WTC11 (cell line): ENCODE results near the gene FANCC. TPM values are rescaled to one million over a fixed set of nuclear protein-coding genes. Genes with fewer than 3 reads are reported as not detected.

Source experiments
- ATAC-seq: fragments of 200-7000 bp; cut with Tn5 transposase; 2 replicates; pipeline ENCODE4 v1.10.0; 2021; ENCODE audit warnings: mild to moderate bottlenecking, moderate library complexity
- CTCF ChIA-PET: fragments of 300-600 bp; sonication (Branson Sonifier 250); formaldehyde crosslinking; loops from one replicate; lab custom pipeline; 2021; ENCODE audit warnings: antibody characterized with exemption; lab: Charles Lee
- POLR2A ChIA-PET: fragments of 350-600 bp; sonication (Branson Sonifier 250); formaldehyde crosslinking; loops from one replicate; lab custom pipeline; 2021; ENCODE audit warnings: antibody characterized with exemption; lab: Charles Lee
- DNase-seq: peaks from one replicate; pipeline ENCODE4 v3.0.0; 2021; ENCODE audit warnings: low spot score
- H3K27ac Mint-ChIP-seq: 2 replicates; pipeline ENCODE4 v1.8.0; 2021; ENCODE audit warnings: mixed read lengths
- H3K27me3 Mint-ChIP-seq: 2 replicates; pipeline ENCODE4 v1.8.0; 2021; ENCODE audit warnings: low read depth, mild to moderate bottlenecking, moderate library complexity, mixed read lengths
- H3K36me3 Mint-ChIP-seq: 2 replicates; pipeline ENCODE4 v1.8.0; 2021; ENCODE audit warnings: mixed read lengths
- H3K4me1 Mint-ChIP-seq: 2 replicates; pipeline ENCODE4 v1.8.0; 2022; ENCODE audit warnings: mixed read lengths
- H3K4me3 Mint-ChIP-seq: 2 replicates; pipeline ENCODE4 v1.8.0; 2021; ENCODE audit warnings: mild to moderate bottlenecking, moderate library complexity, mixed read lengths
- H3K9me3 Mint-ChIP-seq: 2 replicates; pipeline ENCODE4 v1.8.0; 2021; ENCODE audit warnings: mixed read lengths
- ETV6 ChIP-seq: sonication (generic); formaldehyde crosslinking; IDR thresholded peaks from 2 replicates; pipeline ENCODE4 v1.8.1; 2022; ENCODE audit warnings: mild to moderate bottlenecking, missing genetic modification reagents
- IRF2 ChIP-seq: sonication (generic); formaldehyde crosslinking; IDR thresholded peaks from 2 replicates; pipeline ENCODE4 v1.8.0; 2022; ENCODE audit warnings: low read depth, missing genetic modification reagents, borderline replicate concordance
- KAT7 ChIP-seq: sonication (generic); formaldehyde crosslinking; IDR thresholded peaks from 2 replicates; pipeline ENCODE4 v1.8.1; 2023; ENCODE audit warnings: missing genetic modification reagents, mild to moderate bottlenecking, borderline replicate concordance
- NFE2L1 ChIP-seq: sonication (generic); formaldehyde crosslinking; IDR thresholded peaks from 2 replicates; pipeline ENCODE4 v1.8.1; 2023; ENCODE audit warnings: missing genetic modification reagents
- SMAD4 ChIP-seq: sonication (generic); formaldehyde crosslinking; IDR thresholded peaks from 2 replicates; pipeline ENCODE4 v1.8.0; 2022; ENCODE audit warnings: mild to moderate bottlenecking, missing genetic modification reagents
- ZNF263 ChIP-seq: sonication (generic); formaldehyde crosslinking; IDR thresholded peaks from 2 replicates; pipeline ENCODE4 v1.8.1; 2022; ENCODE audit warnings: low read depth, mild to moderate bottlenecking, moderate library complexity, missing genetic modification reagents
- ZNF396 ChIP-seq: fragments of 250-450 bp; sonication (Bioruptor Pico); IDR thresholded peaks from 2 replicates; pipeline ENCODE4 v1.8.0; 2021; ENCODE audit warnings: mild to moderate bottlenecking, moderate library complexity, borderline replicate concordance
- total RNA-seq: library from RNA; stranded (reverse); gene quantifications from 3 replicates; pipeline ENCODE4 v1.2.3, GENCODE V29; 2021
- TF ChIP-seq, protein P1 (sequence below): sonication (generic); formaldehyde crosslinking; IDR thresholded peaks from 2 replicates; pipeline ENCODE4 v1.8.0; 2022; ENCODE audit warnings: mild to moderate bottlenecking, missing genetic modification reagents
- TF ChIP-seq, protein P2 (sequence below): sonication (generic); formaldehyde crosslinking; IDR thresholded peaks from 2 replicates; pipeline ENCODE4 v1.8.1; 2023; ENCODE audit warnings: mild to moderate bottlenecking, missing genetic modification reagents, moderate library complexity
- TF ChIP-seq, protein P3 (sequence below): sonication (generic); formaldehyde crosslinking; IDR thresholded peaks from 2 replicates; pipeline ENCODE4 v1.8.1; 2022; ENCODE audit warnings: mild to moderate bottlenecking, moderate library complexity, missing genetic modification reagents
- TF ChIP-seq, protein P4 (sequence below): fragments of 250-450 bp; sonication (Bioruptor Pico); IDR thresholded peaks from 2 replicates; pipeline ENCODE4 v1.9.0; 2021; ENCODE audit warnings: mild to moderate bottlenecking
- TF ChIP-seq, protein P5 (sequence below): sonication (generic); formaldehyde crosslinking; IDR thresholded peaks from 2 replicates; pipeline ENCODE4 v1.8.1; 2023; ENCODE audit warnings: mild to moderate bottlenecking, missing genetic modification reagents, moderate library complexity
- TF ChIP-seq, protein P6 (sequence below): sonication (generic); formaldehyde crosslinking; IDR thresholded peaks from 2 replicates; pipeline ENCODE4 v1.8.0; 2023; ENCODE audit warnings: missing genetic modification reagents
- TF ChIP-seq, protein P7 (sequence below): fragments of 200-600 bp; IDR thresholded peaks from 2 replicates; pipeline ENCODE4 v1.8.0; 2022; ENCODE audit warnings: antibody characterized with exemption
- TF ChIP-seq, protein P8 (sequence below): fragments of 250-450 bp; sonication (Bioruptor Pico); IDR thresholded peaks from 2 replicates; pipeline ENCODE4 v2.1.2; 2022; ENCODE audit warnings: mild to moderate bottlenecking, moderate library complexity

Gene FANCC
- total RNA-seq, 1 experiment from 2014 or later = 10.9 TPM

DNA sequence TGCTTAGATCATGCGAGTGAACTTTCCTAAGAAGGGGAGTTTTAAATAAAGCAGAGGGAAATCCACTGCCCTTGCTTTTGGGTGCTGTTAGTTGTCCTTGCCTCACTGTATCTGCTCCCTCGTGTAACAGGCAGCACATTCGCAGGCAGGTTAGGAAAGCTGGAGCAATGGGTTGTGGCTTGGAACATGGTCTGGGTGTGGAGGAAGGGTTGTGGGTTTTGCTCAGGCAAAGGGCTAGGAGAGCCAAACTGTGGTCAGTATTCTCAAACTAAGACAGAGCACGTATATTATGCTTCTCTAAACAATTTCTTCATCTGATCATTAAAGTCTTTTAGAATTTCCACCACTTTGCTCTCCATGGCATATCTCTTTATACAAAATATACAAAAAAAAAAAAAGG, 135.7 kb downstream of the FANCC start:
- ChIA-PET POLR2A (no interaction called here), CTCF (interaction anchor here (0.8 kb wide), 1 partner anchor 14 kb away, joined by 4 read pairs; no protein-coding TSS in a partner anchor)
- H3K36me3 Mint-ChIP-seq = no peaks in the 10 kb centered on the region
- H3K27ac Mint-ChIP-seq = no peak overlapping the region
- H3K9me3 Mint-ChIP-seq = no peaks in the 10 kb centered on the region
- DNase-seq (no peak), ATAC-seq (no peak)
- peaks cover 19% of the 10 kb centered on the region for H3K4me1 Mint-ChIP-seq
- no peaks in the 10 kb centered on the region for H3K27me3 Mint-ChIP-seq
- TF ChIP-seq, protein P1, sequence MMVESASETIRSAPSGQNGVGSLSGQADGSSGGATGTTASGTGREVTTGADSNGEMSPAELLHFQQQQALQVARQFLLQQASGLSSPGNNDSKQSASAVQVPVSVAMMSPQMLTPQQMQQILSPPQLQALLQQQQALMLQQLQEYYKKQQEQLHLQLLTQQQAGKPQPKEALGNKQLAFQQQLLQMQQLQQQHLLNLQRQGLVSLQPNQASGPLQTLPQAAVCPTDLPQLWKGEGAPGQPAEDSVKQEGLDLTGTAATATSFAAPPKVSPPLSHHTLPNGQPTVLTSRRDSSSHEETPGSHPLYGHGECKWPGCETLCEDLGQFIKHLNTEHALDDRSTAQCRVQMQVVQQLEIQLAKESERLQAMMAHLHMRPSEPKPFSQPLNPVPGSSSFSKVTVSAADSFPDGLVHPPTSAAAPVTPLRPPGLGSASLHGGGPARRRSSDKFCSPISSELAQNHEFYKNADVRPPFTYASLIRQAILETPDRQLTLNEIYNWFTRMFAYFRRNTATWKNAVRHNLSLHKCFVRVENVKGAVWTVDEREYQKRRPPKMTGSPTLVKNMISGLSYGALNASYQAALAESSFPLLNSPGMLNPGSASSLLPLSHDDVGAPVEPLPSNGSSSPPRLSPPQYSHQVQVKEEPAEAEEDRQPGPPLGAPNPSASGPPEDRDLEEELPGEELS (CRISPR knock-in tag) = no peak
- no peak for TF ChIP-seq IRF2 (CRISPR knock-in tag)
- TF ChIP-seq KAT7 (CRISPR knock-in tag) = no peak
- TF ChIP-seq SMAD4 (CRISPR knock-in tag) = no peak
- TF ChIP-seq ZNF396 (CRISPR knock-in tag) = no peak
- no peak for TF ChIP-seq NFE2L1 (CRISPR knock-in tag)
- TF ChIP-seq, protein P2, sequence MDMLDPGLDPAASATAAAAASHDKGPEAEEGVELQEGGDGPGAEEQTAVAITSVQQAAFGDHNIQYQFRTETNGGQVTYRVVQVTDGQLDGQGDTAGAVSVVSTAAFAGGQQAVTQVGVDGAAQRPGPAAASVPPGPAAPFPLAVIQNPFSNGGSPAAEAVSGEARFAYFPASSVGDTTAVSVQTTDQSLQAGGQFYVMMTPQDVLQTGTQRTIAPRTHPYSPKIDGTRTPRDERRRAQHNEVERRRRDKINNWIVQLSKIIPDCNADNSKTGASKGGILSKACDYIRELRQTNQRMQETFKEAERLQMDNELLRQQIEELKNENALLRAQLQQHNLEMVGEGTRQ (CRISPR knock-in tag) = no peak
- TF ChIP-seq, protein P3, sequence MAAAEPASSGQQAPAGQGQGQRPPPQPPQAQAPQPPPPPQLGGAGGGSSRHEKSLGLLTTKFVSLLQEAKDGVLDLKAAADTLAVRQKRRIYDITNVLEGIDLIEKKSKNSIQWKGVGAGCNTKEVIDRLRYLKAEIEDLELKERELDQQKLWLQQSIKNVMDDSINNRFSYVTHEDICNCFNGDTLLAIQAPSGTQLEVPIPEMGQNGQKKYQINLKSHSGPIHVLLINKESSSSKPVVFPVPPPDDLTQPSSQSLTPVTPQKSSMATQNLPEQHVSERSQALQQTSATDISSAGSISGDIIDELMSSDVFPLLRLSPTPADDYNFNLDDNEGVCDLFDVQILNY (CRISPR knock-in tag) = no peak
- TF ChIP-seq, protein P4, sequence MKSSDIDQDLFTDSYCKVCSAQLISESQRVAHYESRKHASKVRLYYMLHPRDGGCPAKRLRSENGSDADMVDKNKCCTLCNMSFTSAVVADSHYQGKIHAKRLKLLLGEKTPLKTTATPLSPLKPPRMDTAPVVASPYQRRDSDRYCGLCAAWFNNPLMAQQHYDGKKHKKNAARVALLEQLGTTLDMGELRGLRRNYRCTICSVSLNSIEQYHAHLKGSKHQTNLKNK (CRISPR knock-in tag) = no peak
- TF ChIP-seq ETV6 (CRISPR knock-in tag) = no peak
- TF ChIP-seq ZNF263 = no peak
- TF ChIP-seq, protein P5, sequence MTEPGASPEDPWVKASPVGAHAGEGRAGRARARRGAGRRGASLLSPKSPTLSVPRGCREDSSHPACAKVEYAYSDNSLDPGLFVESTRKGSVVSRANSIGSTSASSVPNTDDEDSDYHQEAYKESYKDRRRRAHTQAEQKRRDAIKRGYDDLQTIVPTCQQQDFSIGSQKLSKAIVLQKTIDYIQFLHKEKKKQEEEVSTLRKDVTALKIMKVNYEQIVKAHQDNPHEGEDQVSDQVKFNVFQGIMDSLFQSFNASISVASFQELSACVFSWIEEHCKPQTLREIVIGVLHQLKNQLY = no peak
- TF ChIP-seq, protein P6, sequence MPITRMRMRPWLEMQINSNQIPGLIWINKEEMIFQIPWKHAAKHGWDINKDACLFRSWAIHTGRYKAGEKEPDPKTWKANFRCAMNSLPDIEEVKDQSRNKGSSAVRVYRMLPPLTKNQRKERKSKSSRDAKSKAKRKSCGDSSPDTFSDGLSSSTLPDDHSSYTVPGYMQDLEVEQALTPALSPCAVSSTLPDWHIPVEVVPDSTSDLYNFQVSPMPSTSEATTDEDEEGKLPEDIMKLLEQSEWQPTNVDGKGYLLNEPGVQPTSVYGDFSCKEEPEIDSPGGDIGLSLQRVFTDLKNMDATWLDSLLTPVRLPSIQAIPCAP (CRISPR knock-in tag) = no peak
- H3K4me3 Mint-ChIP-seq = no peak overlapping the region

DNA sequence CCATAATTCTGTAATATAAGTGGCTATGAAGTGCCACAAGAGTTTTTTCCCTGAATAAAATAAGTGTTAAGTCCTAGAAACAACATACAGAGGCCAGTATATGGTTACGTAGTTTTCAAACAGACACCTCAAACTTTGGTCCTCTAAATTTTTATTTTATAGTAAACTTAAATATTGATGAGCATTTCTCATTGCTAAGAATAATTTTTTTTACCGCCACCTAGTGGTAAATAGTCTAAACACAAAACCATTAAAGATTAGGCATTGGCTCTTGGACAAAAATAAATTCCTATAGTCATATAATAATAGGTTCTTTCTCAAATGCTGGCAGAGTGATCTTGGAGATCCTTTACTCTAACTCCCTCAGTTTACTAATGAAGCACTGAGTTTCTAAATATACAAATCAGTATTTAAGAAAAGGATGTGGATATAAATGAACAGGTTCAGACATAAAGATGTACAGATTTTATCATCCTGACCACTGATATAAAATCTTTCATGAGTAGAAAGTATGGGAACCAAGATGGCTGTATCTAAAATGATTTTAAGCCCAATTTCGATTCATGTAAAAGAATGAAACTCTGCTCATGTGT, 136.2 kb downstream of the FANCC start:
- H3K36me3 Mint-ChIP-seq = no peaks in the 10 kb centered on the region
- CTCF ChIA-PET = interaction anchor here (5.7 kb wide), 1 partner anchor 13 kb away, joined by 34 read pairs; no protein-coding TSS in a partner anchor
- no peaks in the 10 kb centered on the region for H3K9me3 Mint-ChIP-seq
- TF ChIP-seq, protein P7, sequence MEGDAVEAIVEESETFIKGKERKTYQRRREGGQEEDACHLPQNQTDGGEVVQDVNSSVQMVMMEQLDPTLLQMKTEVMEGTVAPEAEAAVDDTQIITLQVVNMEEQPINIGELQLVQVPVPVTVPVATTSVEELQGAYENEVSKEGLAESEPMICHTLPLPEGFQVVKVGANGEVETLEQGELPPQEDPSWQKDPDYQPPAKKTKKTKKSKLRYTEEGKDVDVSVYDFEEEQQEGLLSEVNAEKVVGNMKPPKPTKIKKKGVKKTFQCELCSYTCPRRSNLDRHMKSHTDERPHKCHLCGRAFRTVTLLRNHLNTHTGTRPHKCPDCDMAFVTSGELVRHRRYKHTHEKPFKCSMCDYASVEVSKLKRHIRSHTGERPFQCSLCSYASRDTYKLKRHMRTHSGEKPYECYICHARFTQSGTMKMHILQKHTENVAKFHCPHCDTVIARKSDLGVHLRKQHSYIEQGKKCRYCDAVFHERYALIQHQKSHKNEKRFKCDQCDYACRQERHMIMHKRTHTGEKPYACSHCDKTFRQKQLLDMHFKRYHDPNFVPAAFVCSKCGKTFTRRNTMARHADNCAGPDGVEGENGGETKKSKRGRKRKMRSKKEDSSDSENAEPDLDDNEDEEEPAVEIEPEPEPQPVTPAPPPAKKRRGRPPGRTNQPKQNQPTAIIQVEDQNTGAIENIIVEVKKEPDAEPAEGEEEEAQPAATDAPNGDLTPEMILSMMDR = peak; percentile 51
- TF ChIP-seq, protein P8, sequence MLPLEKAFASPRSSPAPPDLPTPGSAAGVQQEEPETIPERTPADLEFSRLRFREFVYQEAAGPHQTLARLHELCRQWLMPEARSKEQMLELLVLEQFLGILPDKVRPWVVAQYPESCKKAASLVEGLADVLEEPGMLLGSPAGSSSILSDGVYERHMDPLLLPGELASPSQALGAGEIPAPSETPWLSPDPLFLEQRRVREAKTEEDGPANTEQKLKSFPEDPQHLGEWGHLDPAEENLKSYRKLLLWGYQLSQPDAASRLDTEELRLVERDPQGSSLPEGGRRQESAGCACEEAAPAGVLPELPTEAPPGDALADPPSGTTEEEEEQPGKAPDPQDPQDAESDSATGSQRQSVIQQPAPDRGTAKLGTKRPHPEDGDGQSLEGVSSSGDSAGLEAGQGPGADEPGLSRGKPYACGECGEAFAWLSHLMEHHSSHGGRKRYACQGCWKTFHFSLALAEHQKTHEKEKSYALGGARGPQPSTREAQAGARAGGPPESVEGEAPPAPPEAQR = no peak
- H3K4me1 Mint-ChIP-seq = peaks cover 21% of the 10 kb centered on the region
- POLR2A ChIA-PET = no interaction called here
- H3K4me3 Mint-ChIP-seq = no peak overlapping the region
- no peak for DNase-seq
- ATAC-seq = no peak
- H3K27me3 Mint-ChIP-seq = no peaks in the 10 kb centered on the region
- H3K27ac Mint-ChIP-seq = no peak overlapping the region
